ENCODE data around the gene TNFRSF14. TPM values are rescaled to one million over a fixed set of nuclear protein-coding genes. Genes with fewer than 3 reads are reported as not detected.

The TNFRSF14 gene
- total and polyA plus RNA-seq, 2 experiments from 2014 or later = not detected

DNA sequence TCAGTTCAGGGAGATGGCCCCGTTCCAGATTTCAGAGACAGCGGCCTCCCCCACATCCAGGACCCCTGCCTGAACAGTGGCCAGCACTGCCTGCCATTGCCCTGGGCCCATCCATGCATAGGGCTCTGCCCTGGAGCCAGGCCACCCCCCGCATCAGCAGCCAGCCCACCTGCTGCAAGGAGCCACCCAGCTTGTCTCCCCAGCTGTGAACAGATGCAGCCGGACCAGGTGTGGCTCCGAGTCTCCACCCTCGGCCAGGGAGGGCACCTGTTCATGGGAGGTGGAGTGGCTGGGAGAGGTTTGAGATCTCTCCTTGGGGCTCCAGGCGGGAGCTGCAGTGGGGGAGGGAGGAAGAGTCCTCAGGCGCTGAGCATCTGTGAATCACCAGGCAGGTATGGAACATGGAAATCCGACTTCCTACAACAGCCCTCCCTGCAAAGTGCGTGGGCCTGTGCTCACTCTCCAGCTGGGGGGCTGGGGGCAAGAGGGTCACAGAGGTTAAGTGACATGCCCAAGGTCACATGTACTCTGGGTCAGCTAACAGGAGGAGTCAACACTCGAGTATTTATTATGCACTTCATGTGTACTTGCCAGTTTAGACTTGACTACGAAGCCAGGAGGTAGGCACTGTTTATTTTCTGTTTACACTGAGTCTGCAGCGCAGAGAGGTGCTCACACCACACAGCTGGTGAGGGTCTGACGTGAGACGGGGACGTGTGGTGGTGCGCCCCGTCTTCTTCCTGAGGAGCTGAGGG lies 21.3 kb upstream of the TNFRSF14 start:
- Mint-ChIP-seq H3K27me3 (ENCODE audit: insufficient read depth, low read depth, poor library complexity) (peaks cover 41% of the 10 kb centered on the region), H3K4me3 (peak overlapping the region; percentile 31; the same call in 2 of the 3 replicates)
- H3K27me3 ChIP-seq (ENCODE audit: insufficient read depth) = peaks cover 37% of the 10 kb centered on the region

More for the DNA sequence above, 21.3 kb upstream of the TNFRSF14 start:
- H3K27ac Mint-ChIP-seq = no peak overlapping the region
- TF ChIP-seq STAT1 (IDR thresholded peaks at IDR 0.05; ENCODE audit: unreplicated experiment) (no peak), EZH2phosphoT487 (IDR thresholded peaks at IDR 0.05; ENCODE audit: unreplicated experiment) (no peak), NANOG (IDR thresholded peaks at IDR 0.05; ENCODE audit: borderline replicate concordance) (no peak), CTCF (conservative IDR thresholded peaks at IDR 0.05; ENCODE audit: low read depth in 2 of 2) (no peak), POLR2AphosphoS5 (IDR thresholded peaks at IDR 0.05; ENCODE audit: low read depth) (no peak), ZNF331 (CRISPR knock-in tag; IDR thresholded peaks at IDR 0.05; ENCODE audit: low read depth) (no peak), REST (IDR thresholded peaks at IDR 0.05; ENCODE audit: unreplicated experiment) (no peak), CREB1 (CRISPR knock-in tag; IDR thresholded peaks at IDR 0.05; ENCODE audit: low read depth) (no peak), ZNF462 (CRISPR knock-in tag; IDR thresholded peaks at IDR 0.05) (no peak), JUNB (IDR thresholded peaks at IDR 0.05; ENCODE audit: unreplicated experiment) (no peak), ZNF114 (CRISPR knock-in tag; IDR thresholded peaks at IDR 0.05) (no peak), ETS1 (IDR thresholded peaks at IDR 0.05) (no peak), EZH2 (IDR thresholded peaks at IDR 0.05; ENCODE audit: low read depth, unreplicated experiment) (no peak)
- Histone ChIP-seq H3K79me2 (replicated peaks; ENCODE audit: insufficient read depth) (no peaks in the 10 kb centered on the region), H3K27ac (ENCODE audit: low read depth) (no peak overlapping the region), H3K9me2 (ENCODE audit: insufficient read depth) (no peaks in the 10 kb centered on the region), H3K4me1 (ENCODE audit: insufficient read depth) (peaks cover 9% of the 10 kb centered on the region), H2AFZ (0 out of 2 replicates have a peak overlapping the region, but pooled peaks have one; percentile 56), H4K20me1 (replicated peaks; ENCODE audit: insufficient read depth) (no peaks in the 10 kb centered on the region), H3K4me2 (peak overlapping the region; percentile 60; the same call in 1 of the 2 replicates), H3K4me3 (no peak overlapping the region), H3F3A (replicated peaks; ENCODE audit: low read depth) (no peaks in the 10 kb centered on the region), H3K36me3 (ENCODE audit: insufficient read depth) (no peaks in the 10 kb centered on the region)
- DNase-seq (ENCODE audit: low spot score) (peak; percentile 40), ATAC-seq (peak; percentile 10)
- no peaks in the 10 kb centered on the region for H3K9me3 Mint-ChIP-seq
- H3K4me1 Mint-ChIP-seq = peaks cover 13% of the 10 kb centered on the region
- no peaks in the 10 kb centered on the region for H3K36me3 Mint-ChIP-seq (ENCODE audit: low read depth)
